SK-N-SH (cell line): ENCODE data around the gene PKDCC.

Source experiments
- CTCF ChIP-seq: fragments of 200-600 bp; sonication (generic); IDR thresholded peaks from 2 replicates; pipeline ENCODE4 v1.6.1; 2017; ENCODE audit warnings: antibody characterized with exemption, mild to moderate bottlenecking, moderate library complexity
- EP300 ChIP-seq, 2 experiments: IDR thresholded peaks; 2 replicates each; pipeline versions ENCODE4 v1.4.0 to v1.6.1; 2012; ENCODE audit warnings: borderline replicate concordance in 1 of 2, low read depth in 1 of 2, low read length in 1 of 2
- EZH2phosphoT487 ChIP-seq: fragments of 200-600 bp; sonication (generic); IDR thresholded peaks from 2 replicates; pipeline ENCODE4 v1.6.1; 2017; ENCODE audit warnings: low read depth, mixed run types, mild to moderate bottlenecking, antibody characterized with exemption, moderate library complexity, borderline replicate concordance
- JUND ChIP-seq: IDR thresholded peaks from 2 replicates; pipeline ENCODE4 v1.4.0; 2012
- PBX3 ChIP-seq: IDR thresholded peaks from 2 replicates; pipeline ENCODE4; 2012
- POLR2AphosphoS5 ChIP-seq: IDR thresholded peaks from 2 replicates; pipeline ENCODE4 v1.6.1; 2012; ENCODE audit warnings: low read depth, low read length
- RAD21 ChIP-seq: IDR thresholded peaks from 2 replicates; pipeline ENCODE4 v1.6.1; 2012; ENCODE audit warnings: mild to moderate bottlenecking, low read length
- RFX5 ChIP-seq: IDR thresholded peaks from 2 replicates; pipeline ENCODE4 v1.6.1; 2012; ENCODE audit warnings: mild to moderate bottlenecking, improper control_type of control experiment, low read length
- TAF1 ChIP-seq: IDR thresholded peaks from 2 replicates; pipeline ENCODE4 v1.6.1; 2012; ENCODE audit warnings: low read depth, mild to moderate bottlenecking, low read length, moderate library complexity, borderline replicate concordance
- TCF12 ChIP-seq: IDR thresholded peaks from 2 replicates; pipeline ENCODE4 v1.4.0; 2012

GRCh38 chr2:42063431-42064171 is 15.8 kb downstream of the PKDCC start:
- TF ChIP-seq TAF1 (no peak), TCF12 (no peak), CTCF (no peak), EP300 (IDR thresholded peaks at IDR 0.05; ENCODE audit: borderline replicate concordance in 1 of 2, low read depth in 1 of 2, low read length in 1 of 2) (no peak), POLR2AphosphoS5 (no peak), PBX3 (no peak), JUND (no peak), RAD21 (no peak), RFX5 (no peak), EZH2phosphoT487 (no peak)
